Measurements from ENCODE around the gene KRT71. TPM values are rescaled to one million over a fixed set of nuclear protein-coding genes. Genes with fewer than 3 reads are reported as not detected.

Gene KRT71
- total RNA-seq, 2 experiments from 2014 or later, result not detected

DNA sequence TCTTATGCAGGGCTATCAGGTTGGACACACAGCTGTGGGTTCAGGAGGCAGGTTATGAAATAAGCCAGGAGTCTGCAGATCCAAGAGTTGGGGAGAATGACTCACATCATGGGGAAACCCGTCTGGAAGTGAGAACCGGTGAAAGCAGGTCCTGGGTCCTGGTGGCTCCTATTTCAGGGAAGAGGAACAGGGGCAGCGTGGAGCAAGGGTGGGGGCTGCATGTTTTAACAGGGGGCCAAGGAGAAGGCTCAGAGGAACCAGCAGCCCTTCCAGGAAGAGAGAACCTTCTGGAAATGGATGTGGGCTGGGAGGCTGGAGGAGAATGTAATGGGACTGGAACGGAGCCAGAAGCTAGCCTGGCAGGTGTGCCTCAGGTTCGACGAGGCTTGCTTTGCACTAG lies 28.5 kb upstream of the KRT71 start:
- Mint-ChIP-seq H3K9me3 (no peaks in the 10 kb centered on the region), H3K27me3 (no peaks in the 10 kb centered on the region), H3K4me1 (peaks cover 19% of the 10 kb centered on the region), H3K27ac (no peak overlapping the region), H3K36me3 (no peaks in the 10 kb centered on the region), H3K4me3 (no peak overlapping the region)
- DNase-seq, result no peak

GRCh38 chr12:52581066-52581465 lies 28.1 kb upstream of the KRT71 start:
- H3K27ac Mint-ChIP-seq, result no peak overlapping the region
- H3K27me3 Mint-ChIP-seq, result peaks cover 1% of the 10 kb centered on the region
- H3K36me3 Mint-ChIP-seq, result no peaks in the 10 kb centered on the region
- H3K4me3 Mint-ChIP-seq, result no peak overlapping the region
- H3K9me3 Mint-ChIP-seq, result no peaks in the 10 kb centered on the region
- peaks cover 15% of the 10 kb centered on the region for H3K4me1 Mint-ChIP-seq
- no peak for DNase-seq

- H3K27me3 Mint-ChIP-seq, result peaks cover 3% of the 10 kb centered on the region
- no peaks in the 10 kb centered on the region for H3K36me3 Mint-ChIP-seq
- H3K27ac Mint-ChIP-seq, result no peak overlapping the region
- H3K4me1 Mint-ChIP-seq, result peaks cover 10% of the 10 kb centered on the region
- no peak for DNase-seq
- no peaks in the 10 kb centered on the region for H3K9me3 Mint-ChIP-seq
- no peak overlapping the region for H3K4me3 Mint-ChIP-seq
Observed at GRCh38 chr12:52580496-52580895, 27.6 kb upstream of the KRT71 start.

- Mint-ChIP-seq H3K27ac (no peak overlapping the region), H3K4me3 (no peak overlapping the region), H3K36me3 (no peaks in the 10 kb centered on the region), H3K27me3 (peaks cover 3% of the 10 kb centered on the region), H3K4me1 (peaks cover 4% of the 10 kb centered on the region), H3K9me3 (no peaks in the 10 kb centered on the region)
- DNase-seq, result no peak
Observed at GRCh38 chr12:52579468-52580465, 26.8 kb upstream of the KRT71 start.

DNA sequence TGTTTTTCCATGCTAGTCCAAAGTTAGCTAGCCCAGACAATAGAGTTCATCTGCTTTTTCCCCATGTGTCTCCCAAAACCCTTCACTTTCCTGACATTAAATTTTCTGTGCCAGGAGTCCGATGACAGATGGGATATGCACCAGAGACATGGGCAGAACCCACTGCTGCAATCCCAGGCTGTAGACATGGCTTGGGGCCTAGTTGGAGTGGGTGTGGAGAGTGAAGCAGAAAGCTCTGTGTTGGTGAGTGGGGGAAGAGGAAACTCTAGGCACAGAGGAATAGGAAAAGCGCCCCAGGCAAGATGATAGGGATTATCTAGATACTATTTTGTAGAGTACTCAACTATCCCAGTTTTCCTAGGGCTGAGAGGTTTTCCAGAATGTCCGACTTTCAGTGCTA lies 25.5 kb upstream of the KRT71 start:
- no peaks in the 10 kb centered on the region for H3K36me3 Mint-ChIP-seq
- H3K27ac Mint-ChIP-seq, result no peak overlapping the region
- H3K4me3 Mint-ChIP-seq, result no peak overlapping the region
- no peaks in the 10 kb centered on the region for H3K9me3 Mint-ChIP-seq
- H3K4me1 Mint-ChIP-seq, result peaks cover 4% of the 10 kb centered on the region
- H3K27me3 Mint-ChIP-seq, result peaks cover 3% of the 10 kb centered on the region
- no peak for DNase-seq

DNA sequence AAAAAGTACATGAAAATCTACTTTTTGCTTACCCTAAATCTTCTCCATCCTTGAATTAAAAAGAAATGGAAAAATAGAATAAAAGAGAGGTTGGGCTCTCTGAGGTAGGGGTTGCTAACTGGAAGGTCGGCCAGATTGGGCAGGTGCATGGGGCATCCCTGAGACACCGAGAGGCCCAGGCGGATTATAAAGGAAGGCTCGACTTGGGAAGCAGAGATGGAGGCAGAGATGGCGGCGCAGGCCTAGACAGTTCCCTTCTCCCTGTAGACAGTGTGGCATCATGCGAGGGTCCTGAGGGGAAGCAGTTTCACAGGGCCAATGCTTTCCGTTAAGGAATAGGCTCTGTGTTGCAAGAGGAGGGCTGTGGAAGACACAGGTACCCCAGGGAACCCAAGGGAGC lies 24.4 kb upstream of the KRT71 start:
- Mint-ChIP-seq H3K4me1 (no peaks in the 10 kb centered on the region), H3K9me3 (no peaks in the 10 kb centered on the region), H3K4me3 (no peak overlapping the region), H3K36me3 (no peaks in the 10 kb centered on the region), H3K27ac (no peak overlapping the region), H3K27me3 (peaks cover 3% of the 10 kb centered on the region)
- no peak for DNase-seq

- Mint-ChIP-seq H3K27ac (no peak overlapping the region), H3K4me3 (no peak overlapping the region), H3K27me3 (peaks cover 3% of the 10 kb centered on the region), H3K36me3 (no peaks in the 10 kb centered on the region), H3K4me1 (no peaks in the 10 kb centered on the region), H3K9me3 (no peaks in the 10 kb centered on the region)
- no peak for DNase-seq
Observed at GRCh38 chr12:52575948-52576347, 23.0 kb upstream of the KRT71 start.

DNA sequence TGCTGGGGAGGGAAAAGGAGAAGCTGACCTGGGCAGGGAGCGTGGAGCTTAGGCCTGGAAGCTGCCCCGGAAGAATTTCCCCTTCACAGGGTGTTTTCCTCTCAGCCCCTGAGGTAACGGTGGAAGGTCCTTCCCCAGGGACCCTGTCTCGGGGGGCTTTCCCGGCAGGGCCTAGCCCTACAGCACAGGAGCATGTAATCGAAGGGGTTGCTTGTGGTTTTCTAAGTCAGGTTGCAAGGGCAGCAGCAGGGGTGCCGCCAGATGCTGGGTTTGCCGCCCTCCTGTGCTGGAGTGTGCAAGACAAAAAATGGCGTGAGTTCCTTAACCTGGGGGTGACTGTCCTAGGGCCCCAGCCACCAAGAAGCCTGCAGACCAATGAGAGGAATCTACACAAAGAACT lies 22.3 kb upstream of the KRT71 start:
- Mint-ChIP-seq H3K27ac (no peak overlapping the region), H3K36me3 (no peaks in the 10 kb centered on the region)
- no peak for DNase-seq

GRCh38 chr12:52573743-52574142 lies 20.8 kb upstream of the KRT71 start, which contains the start of gene KRT74:
TSS of gene KRT74 (minus strand) at chr12:52573843. CDS start at chr12:52573777, 66 bp downstream.
- no peak for DNase-seq
- H3K36me3 Mint-ChIP-seq, result no peaks in the 10 kb centered on the region
- no peak within 1 kb of the TSS for H3K27ac Mint-ChIP-seq
- peaks cover 3% of the 10 kb centered on the region for H3K27me3 Mint-ChIP-seq
- no peaks in the 10 kb centered on the region for H3K4me1 Mint-ChIP-seq
- H3K4me3 Mint-ChIP-seq, result no peak within 1 kb of the TSS
- no peaks in the 10 kb centered on the region for H3K9me3 Mint-ChIP-seq

More for the DNA sequence above, 22.3 kb upstream of the KRT71 start:
- no peaks in the 10 kb centered on the region for H3K4me1 Mint-ChIP-seq
- H3K4me3 Mint-ChIP-seq, result no peak overlapping the region
- no peaks in the 10 kb centered on the region for H3K9me3 Mint-ChIP-seq
- peaks cover 3% of the 10 kb centered on the region for H3K27me3 Mint-ChIP-seq

GRCh38 chr12:52573306-52573705 lies 20.4 kb upstream of the KRT71 start:
- Mint-ChIP-seq H3K27me3 (peaks cover 3% of the 10 kb centered on the region), H3K4me1 (no peaks in the 10 kb centered on the region), H3K9me3 (no peaks in the 10 kb centered on the region), H3K36me3 (no peaks in the 10 kb centered on the region), H3K4me3 (no peak overlapping the region), H3K27ac (no peak overlapping the region)
- no peak for DNase-seq

DNA sequence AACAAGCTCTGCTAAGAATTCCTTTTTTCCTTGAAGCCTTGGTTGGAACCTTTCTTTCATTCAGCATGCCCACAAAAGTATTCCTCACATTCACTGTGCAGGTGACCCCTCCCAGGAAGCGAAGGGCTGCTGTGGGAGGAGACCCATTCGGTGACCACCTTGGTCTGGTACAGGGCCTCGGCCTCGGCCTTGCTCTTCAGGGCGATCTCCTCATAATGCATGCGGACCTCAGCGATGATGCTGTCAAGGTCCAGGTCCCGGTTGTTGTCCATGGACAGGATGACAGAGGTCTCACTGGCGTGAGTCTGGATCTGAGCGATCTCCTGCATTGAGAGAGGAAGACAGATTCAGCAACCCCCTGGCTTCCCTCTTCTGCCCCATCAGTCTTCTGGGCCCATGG lies 17.6 kb upstream of the KRT71 start:
- H3K27me3 Mint-ChIP-seq, result peaks cover under 1% of the 10 kb centered on the region
- no peaks in the 10 kb centered on the region for H3K4me1 Mint-ChIP-seq
- H3K36me3 Mint-ChIP-seq, result no peaks in the 10 kb centered on the region
- no peak for DNase-seq
- H3K4me3 Mint-ChIP-seq, result no peak overlapping the region
- H3K9me3 Mint-ChIP-seq, result no peaks in the 10 kb centered on the region
- no peak overlapping the region for H3K27ac Mint-ChIP-seq

DNA sequence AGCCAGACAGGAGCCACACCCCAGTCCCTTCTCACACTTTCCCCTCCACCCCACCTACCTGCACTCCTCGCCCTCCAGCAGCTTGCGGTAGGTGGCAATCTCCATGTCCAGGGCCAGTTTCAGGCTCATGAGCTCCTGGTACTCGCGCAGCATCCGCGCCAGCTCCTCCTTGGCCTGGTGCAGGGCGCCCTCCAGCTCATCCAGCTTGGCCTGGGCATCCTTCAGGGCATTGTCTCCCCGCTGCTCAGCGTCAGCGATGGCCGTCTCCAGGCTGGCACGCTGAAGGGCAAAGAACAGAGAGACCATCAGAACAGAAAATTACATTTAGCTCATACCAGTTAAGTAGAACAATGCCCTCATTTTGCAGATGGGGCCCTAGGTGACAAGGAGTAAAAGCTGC lies 15.2 kb upstream of the KRT71 start:
- Mint-ChIP-seq H3K4me1 (no peaks in the 10 kb centered on the region), H3K36me3 (no peaks in the 10 kb centered on the region), H3K27me3 (peaks cover 9% of the 10 kb centered on the region), H3K9me3 (no peaks in the 10 kb centered on the region), H3K4me3 (no peak overlapping the region), H3K27ac (no peak overlapping the region)
- no peak for DNase-seq

GRCh38 chr12:52566847-52567291 lies 13.9 kb upstream of the KRT71 start:
- DNase-seq, result no peak
- H3K36me3 Mint-ChIP-seq, result no peaks in the 10 kb centered on the region
- no peaks in the 10 kb centered on the region for H3K4me1 Mint-ChIP-seq
- H3K27ac Mint-ChIP-seq, result no peak overlapping the region
- no peak overlapping the region for H3K4me3 Mint-ChIP-seq
- peaks cover 9% of the 10 kb centered on the region for H3K27me3 Mint-ChIP-seq
- H3K9me3 Mint-ChIP-seq, result no peaks in the 10 kb centered on the region

- Mint-ChIP-seq H3K9me3 (no peaks in the 10 kb centered on the region), H3K4me3 (no peak overlapping the region), H3K36me3 (no peaks in the 10 kb centered on the region), H3K27me3 (peaks cover 9% of the 10 kb centered on the region), H3K27ac (no peak overlapping the region), H3K4me1 (no peaks in the 10 kb centered on the region)
- DNase-seq, result no peak
Observed at GRCh38 chr12:52564582-52564981, 11.6 kb upstream of the KRT71 start.

- H3K4me1 Mint-ChIP-seq, result no peaks in the 10 kb centered on the region
- H3K27ac Mint-ChIP-seq, result no peak overlapping the region
- H3K4me3 Mint-ChIP-seq, result no peak overlapping the region
Observed at GRCh38 chr12:52561880-52562449, 9.0 kb upstream of the KRT71 start.

More at GRCh38 chr12:52561880-52562449, 9.0 kb upstream of the KRT71 start:
- Mint-ChIP-seq H3K27me3 (peaks cover 9% of the 10 kb centered on the region), H3K36me3 (no peaks in the 10 kb centered on the region), H3K9me3 (no peaks in the 10 kb centered on the region)
- DNase-seq, result no peak
